SIG-M5 treated with dmso at 0.1 percent for 504 hours (cell line): Measurements from ENCODE around the gene HEBP2.
"Not testable (repeated sequence)": the region's sequence is repeated elsewhere in the genome, so short reads cannot be mapped to it uniquely, and the experiment has no call there.

Experiments used
- DNase-seq: peaks from one replicate; lab custom pipeline; 2025; ENCODE audit not compliant: unreplicated experiment; lab: John Stamatoyannopoulos, UW

Gene HEBP2

GRCh38 chr6:138403801-138404665 lies at the start of gene HEBP2:
Gene HEBP2 (plus strand): TSS chr6:138404223. CDS start chr6:138404496, 273 bp downstream.
- DNase-seq: peak; percentile 91

- DNase-seq: no peak
These were observed 46.1 kb upstream of the HEBP2 start for GRCh38 chr6:138357928-138358327.

GRCh38 chr6:138368684-138369083 lies 35.3 kb upstream of the HEBP2 start:
- DNase-seq: not testable (repeated sequence)

GRCh38 chr6:138370631-138371451 lies 33.2 kb upstream of the HEBP2 start:
- DNase-seq: no peak

GRCh38 chr6:138371452-138371711 lies 32.6 kb upstream of the HEBP2 start:
- DNase-seq: no peak

- DNase-seq: no peak
These were observed 32.3 kb upstream of the HEBP2 start for GRCh38 chr6:138371720-138372119.

- no peak for DNase-seq
These were observed 31.1 kb upstream of the HEBP2 start for GRCh38 chr6:138372711-138373463.

- no peak for DNase-seq
These were observed 29.8 kb upstream of the HEBP2 start for GRCh38 chr6:138374230-138374629.

- DNase-seq: no peak
These were observed 29.2 kb upstream of the HEBP2 start for GRCh38 chr6:138374815-138375214.

GRCh38 chr6:138377042-138377441 lies 27.0 kb upstream of the HEBP2 start:
- no peak for DNase-seq

GRCh38 chr6:138377844-138378243 lies 26.2 kb upstream of the HEBP2 start, which contains the start of gene SMIM28:
Gene SMIM28 (plus strand): TSS chr6:138377905. CDS start chr6:138378073, 168 bp downstream.
- DNase-seq: no peak

- DNase-seq: no peak
These were observed 25.6 kb upstream of the HEBP2 start for GRCh38 chr6:138378463-138378862.

GRCh38 chr6:138382498-138383265 lies 21.3 kb upstream of the HEBP2 start:
- no peak for DNase-seq

GRCh38 chr6:138383776-138384175 lies 20.2 kb upstream of the HEBP2 start:
- DNase-seq: no peak

GRCh38 chr6:138386897-138387296 lies 17.1 kb upstream of the HEBP2 start:
- DNase-seq: no peak

- DNase-seq: no peak
These were observed 16.2 kb upstream of the HEBP2 start for GRCh38 chr6:138387577-138388368.

- DNase-seq: no peak
These were observed 14.5 kb upstream of the HEBP2 start for GRCh38 chr6:138389551-138389950.

- DNase-seq: peak; percentile 57
These were observed 9.9 kb upstream of the HEBP2 start for GRCh38 chr6:138393871-138394783.

GRCh38 chr6:138396709-138397108 lies 7.3 kb upstream of the HEBP2 start:
- DNase-seq: no peak
